A673 (cell line): ENCODE measurements around the gene CNTN3. TPM values are rescaled to one million over a fixed set of nuclear protein-coding genes. Genes with fewer than 3 reads are reported as not detected.

Source experiments
- BruUV-seq: library from RNA; stranded (reverse); fragments of 400-500 nt; replicated peaks from 2 replicates; lab custom pipeline; 2021; lab: Mats Ljungman, UMichigan
- CTCF ChIA-PET: fragments of 300-600 bp; sonication (Branson Sonifier 250); formaldehyde crosslinking; loops from one replicate; lab custom pipeline; 2022; ENCODE audit warnings: antibody characterized with exemption; lab: Charles Lee
- POLR2A ChIA-PET: fragments of 300-600 bp; sonication (Branson Sonifier 250); formaldehyde crosslinking; loops from one replicate; lab custom pipeline; 2022; ENCODE audit warnings: antibody characterized with exemption; ENCODE audit not compliant: low non-redundant PET; lab: Charles Lee
- DNase-seq: peaks from one replicate; pipeline ENCODE4 v3.0.0-alpha.2; 2015; ENCODE audit warnings: low spot score
- H3K27ac ChIP-seq: fragments of 200-600 bp; sonication (generic); 2 replicates; pipeline ENCODE4 v1.5.1; 2016; ENCODE audit warnings: mixed run types, low read depth, mild to moderate bottlenecking, mixed read lengths, antibody characterized with exemption, low read length; ENCODE audit not compliant: poor library complexity, severe bottlenecking
- H3K27me3 ChIP-seq: fragments of 200-600 bp; sonication (generic); replicated peaks from 2 replicates; pipeline ENCODE4 v1.6.1; 2017; ENCODE audit warnings: mixed run types, low read depth, mild to moderate bottlenecking, mixed read lengths, antibody characterized with exemption, low read length; ENCODE audit not compliant: insufficient read depth, poor library complexity
- H3K36me3 ChIP-seq: fragments of 200-600 bp; sonication (generic); 2 replicates; pipeline ENCODE4 v1.6.1; 2016; ENCODE audit warnings: mixed run types, mild to moderate bottlenecking, mixed read lengths, antibody characterized with exemption, low read length; ENCODE audit not compliant: insufficient read depth, poor library complexity, severe bottlenecking
- H3K4me1 ChIP-seq: fragments of 200-600 bp; sonication (generic); 2 replicates; pipeline ENCODE4 v1.6.1; 2017; ENCODE audit warnings: mixed run types, mild to moderate bottlenecking, mixed read lengths, antibody characterized with exemption, low read length; ENCODE audit not compliant: insufficient read depth, poor library complexity, severe bottlenecking
- H3K4me3 ChIP-seq: fragments of 200-600 bp; sonication (generic); 2 replicates; pipeline ENCODE4 v1.5.1; 2016; ENCODE audit warnings: low read depth, mixed run types, mild to moderate bottlenecking, mixed read lengths, low read length; ENCODE audit not compliant: poor library complexity, severe bottlenecking
- H3K9me3 ChIP-seq: fragments of 200-600 bp; sonication (generic); 2 replicates; pipeline ENCODE4 v1.6.1; 2016; ENCODE audit warnings: mixed run types, low read depth, mild to moderate bottlenecking, mixed read lengths, antibody characterized with exemption, low read length; ENCODE audit not compliant: poor library complexity, severe bottlenecking
- CTCF ChIP-seq: fragments of 300-800, 200-600 bp; sonication (generic); conservative IDR thresholded peaks from 2 replicates; pipeline ENCODE4 v1.5.1; 2017; ENCODE audit warnings: low read depth, mild to moderate bottlenecking, antibody characterized with exemption, low read length, moderate library complexity, mixed read lengths
- EZH2 ChIP-seq: fragments of 200-600 bp; sonication (generic); IDR thresholded peaks from 2 replicates; pipeline ENCODE4 v1.6.1; 2017; ENCODE audit warnings: borderline replicate concordance, low read depth, mild to moderate bottlenecking, mixed read lengths, antibody characterized with exemption, low read length; ENCODE audit not compliant: poor library complexity, severe bottlenecking
- intact Hi-C: fragments of 100-400 bp; cut with micrococcal nuclease; formaldehyde crosslinking; loops from one replicate; pipeline ENCODE4 v1.10.0; 2022; ENCODE audit not compliant: unreplicated experiment
- total RNA-seq: library from RNA; stranded (reverse); gene quantifications from 2 replicates; pipeline ENCODE4 v1.2.3, GENCODE V29; 2021

Gene CNTN3
- total RNA-seq, 1 experiment from 2014 or later = 2.6 TPM

GRCh38 chr3:74592359-74592758 is 22.1 kb downstream of the CNTN3 start:
- DNase-seq = no peak

GRCh38 chr3:74591946-74592345 is 22.5 kb downstream of the CNTN3 start:
- TF ChIP-seq EZH2 = no peak
- TF ChIP-seq CTCF = no peak
- POLR2A ChIA-PET = no interaction called here
- Histone ChIP-seq H3K36me3 (no peaks in the 10 kb centered on the region), H3K4me3 (no peak overlapping the region), H3K4me1 (no peaks in the 10 kb centered on the region), H3K27ac (no peak overlapping the region), H3K9me3 (no peaks in the 10 kb centered on the region), H3K27me3 (no peaks in the 10 kb centered on the region)
- no TSS peak for BruUV-seq
- CTCF ChIA-PET = no interaction called here
- no peak for DNase-seq
- intact Hi-C loops = no loop called here

More at GRCh38 chr3:74592359-74592758, 22.1 kb downstream of the CNTN3 start:
- Histone ChIP-seq H3K4me3 (no peak overlapping the region), H3K4me1 (no peaks in the 10 kb centered on the region), H3K27me3 (no peaks in the 10 kb centered on the region), H3K27ac (no peak overlapping the region), H3K36me3 (no peaks in the 10 kb centered on the region), H3K9me3 (no peaks in the 10 kb centered on the region)
- BruUV-seq = no TSS peak
- intact Hi-C loops = no loop called here
- TF ChIP-seq EZH2 = no peak
- CTCF ChIA-PET = no interaction called here
- POLR2A ChIA-PET = no interaction called here

- no peak overlapping the region for H3K27ac ChIP-seq
- POLR2A ChIA-PET = no interaction called here
- BruUV-seq = no TSS peak
- no peaks in the 10 kb centered on the region for H3K9me3 ChIP-seq
- no peaks in the 10 kb centered on the region for H3K27me3 ChIP-seq
- H3K4me1 ChIP-seq = no peaks in the 10 kb centered on the region
- no peak overlapping the region for H3K4me3 ChIP-seq
- CTCF ChIA-PET = no interaction called here
- TF ChIP-seq EZH2 = no peak
- no peak for TF ChIP-seq CTCF
- no peaks in the 10 kb centered on the region for H3K36me3 ChIP-seq
- intact Hi-C loops = no loop called here
- DNase-seq = no peak
Observed at GRCh38 chr3:74591342-74591741, 23.1 kb downstream of the CNTN3 start.

- no peaks in the 10 kb centered on the region for H3K9me3 ChIP-seq
- H3K27ac ChIP-seq = no peak overlapping the region
- DNase-seq = no peak
- ChIA-PET POLR2A (no interaction called here), CTCF (no interaction called here)
- no TSS peak for BruUV-seq
- H3K36me3 ChIP-seq = no peaks in the 10 kb centered on the region
- TF ChIP-seq EZH2 (no peak), CTCF (no peak)
- H3K27me3 ChIP-seq = no peaks in the 10 kb centered on the region
- intact Hi-C loops = no loop called here
- H3K4me3 ChIP-seq = no peak overlapping the region
- H3K4me1 ChIP-seq = no peaks in the 10 kb centered on the region
Observed at GRCh38 chr3:74590620-74591262, 23.7 kb downstream of the CNTN3 start.
